Measurements from ENCODE around the gene TNRC18.

DNA sequence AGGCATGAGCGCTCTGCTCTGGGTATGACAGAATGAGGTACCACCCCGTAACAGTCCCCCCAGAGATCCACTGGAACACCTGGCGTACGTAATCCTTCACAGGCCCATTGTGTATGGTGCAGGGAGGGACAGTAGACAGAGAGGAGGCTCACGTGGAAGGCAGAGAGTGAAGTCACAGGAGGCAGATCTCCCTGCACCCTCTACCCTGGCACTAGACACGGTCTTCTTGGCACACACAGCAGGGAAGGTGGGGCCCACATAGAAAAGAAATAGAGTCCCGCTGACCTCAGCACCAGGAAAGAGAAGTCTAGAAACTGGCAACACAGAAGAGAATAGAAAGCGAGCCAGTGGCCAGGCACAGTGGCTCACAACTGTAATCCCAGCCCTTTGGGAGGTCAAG, 89.0 kb downstream of the TNRC18 start:
- TF ChIP-seq BACH2 (CRISPR knock-in tag; IDR thresholded peaks at IDR 0.05; ENCODE audit: borderline replicate concordance), result no peak
- TF ChIP-seq SNAI2 (CRISPR knock-in tag; IDR thresholded peaks at IDR 0.05), result no peak
- TF ChIP-seq, protein P1, sequence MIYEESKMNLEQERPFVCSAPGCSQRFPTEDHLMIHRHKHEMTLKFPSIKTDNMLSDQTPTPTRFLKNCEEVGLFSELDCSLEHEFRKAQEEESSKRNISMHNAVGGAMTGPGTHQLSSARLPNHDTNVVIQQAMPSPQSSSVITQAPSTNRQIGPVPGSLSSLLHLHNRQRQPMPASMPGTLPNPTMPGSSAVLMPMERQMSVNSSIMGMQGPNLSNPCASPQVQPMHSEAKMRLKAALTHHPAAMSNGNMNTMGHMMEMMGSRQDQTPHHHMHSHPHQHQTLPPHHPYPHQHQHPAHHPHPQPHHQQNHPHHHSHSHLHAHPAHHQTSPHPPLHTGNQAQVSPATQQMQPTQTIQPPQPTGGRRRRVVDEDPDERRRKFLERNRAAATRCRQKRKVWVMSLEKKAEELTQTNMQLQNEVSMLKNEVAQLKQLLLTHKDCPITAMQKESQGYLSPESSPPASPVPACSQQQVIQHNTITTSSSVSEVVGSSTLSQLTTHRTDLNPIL (CRISPR knock-in tag; IDR thresholded peaks at IDR 0.05; ENCODE audit: low read depth), result no peak
- no peak for TF ChIP-seq GLIS3 (CRISPR knock-in tag; IDR thresholded peaks at IDR 0.05)
- TF ChIP-seq ARNTL (CRISPR knock-in tag; IDR thresholded peaks at IDR 0.05; ENCODE audit: borderline replicate concordance, low read depth), result no peak
- TF ChIP-seq, protein P2, sequence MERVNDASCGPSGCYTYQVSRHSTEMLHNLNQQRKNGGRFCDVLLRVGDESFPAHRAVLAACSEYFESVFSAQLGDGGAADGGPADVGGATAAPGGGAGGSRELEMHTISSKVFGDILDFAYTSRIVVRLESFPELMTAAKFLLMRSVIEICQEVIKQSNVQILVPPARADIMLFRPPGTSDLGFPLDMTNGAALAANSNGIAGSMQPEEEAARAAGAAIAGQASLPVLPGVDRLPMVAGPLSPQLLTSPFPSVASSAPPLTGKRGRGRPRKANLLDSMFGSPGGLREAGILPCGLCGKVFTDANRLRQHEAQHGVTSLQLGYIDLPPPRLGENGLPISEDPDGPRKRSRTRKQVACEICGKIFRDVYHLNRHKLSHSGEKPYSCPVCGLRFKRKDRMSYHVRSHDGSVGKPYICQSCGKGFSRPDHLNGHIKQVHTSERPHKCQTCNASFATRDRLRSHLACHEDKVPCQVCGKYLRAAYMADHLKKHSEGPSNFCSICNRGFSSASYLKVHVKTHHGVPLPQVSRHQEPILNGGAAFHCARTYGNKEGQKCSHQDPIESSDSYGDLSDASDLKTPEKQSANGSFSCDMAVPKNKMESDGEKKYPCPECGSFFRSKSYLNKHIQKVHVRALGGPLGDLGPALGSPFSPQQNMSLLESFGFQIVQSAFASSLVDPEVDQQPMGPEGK (CRISPR knock-in tag; IDR thresholded peaks at IDR 0.05; ENCODE audit: borderline replicate concordance), result no peak
- TF ChIP-seq ZC3H10 (CRISPR knock-in tag; IDR thresholded peaks at IDR 0.05), result no peak
- TF ChIP-seq RARB (CRISPR knock-in tag; IDR thresholded peaks at IDR 0.05), result no peak
- TF ChIP-seq ZFP30 (CRISPR knock-in tag; IDR thresholded peaks at IDR 0.05), result no peak
